Stimulated activated naive CD8-positive, alpha-beta T cell treated with anti-CD3 and anti-CD28 coated beads, Interleukin-15, Interleukin-2, amounts not matched to agents 100 ng/mL and 50 ng/mL, for 24 hours (primary cell): Measurements from ENCODE around the gene DPP8.
"Not testable (repeated sequence)": the region's sequence is repeated elsewhere in the genome, so short reads cannot be mapped to it uniquely, and the experiment has no call there.

Source experiments
- H3K27ac Mint-ChIP-seq: one replicate; pipeline ENCODE4 v1.8.0; 2021; ENCODE audit warnings: mild to moderate bottlenecking, mixed read lengths
- H3K27me3 Mint-ChIP-seq: one replicate; pipeline ENCODE4 v1.8.0; 2021; ENCODE audit warnings: mixed read lengths
- H3K36me3 Mint-ChIP-seq: one replicate; pipeline ENCODE4 v1.8.0; 2021; ENCODE audit warnings: low read depth, mixed read lengths
- H3K4me1 Mint-ChIP-seq: one replicate; pipeline ENCODE4 v1.8.0; 2021; ENCODE audit warnings: low read depth, mixed read lengths
- H3K4me3 Mint-ChIP-seq: one replicate; pipeline ENCODE4 v1.8.0; 2021; ENCODE audit warnings: mild to moderate bottlenecking, mixed read lengths
- H3K9me3 Mint-ChIP-seq: one replicate; pipeline ENCODE4 v1.8.0; 2021; ENCODE audit warnings: mixed read lengths

DPP8 gene

GRCh38 chr15:65409036-65409631 lies 108.4 kb downstream of the DPP8 start:
- Mint-ChIP-seq H3K4me3 (no peak overlapping the region), H3K36me3 (no peaks in the 10 kb centered on the region)

GRCh38 chr15:65408324-65409035 lies 109.0 kb downstream of the DPP8 start:
- Mint-ChIP-seq H3K27ac (no peak overlapping the region), H3K27me3 (peaks cover 23% of the 10 kb centered on the region), H3K4me3 (no peak overlapping the region), H3K36me3 (no peaks in the 10 kb centered on the region), H3K4me1 (peaks cover 10% of the 10 kb centered on the region), H3K9me3 (no peaks in the 10 kb centered on the region)

More at GRCh38 chr15:65409036-65409631, 108.4 kb downstream of the DPP8 start:
- Mint-ChIP-seq H3K4me1 (peaks cover 10% of the 10 kb centered on the region), H3K27me3 (peaks cover 18% of the 10 kb centered on the region), H3K27ac (no peak overlapping the region), H3K9me3 (no peaks in the 10 kb centered on the region)

- Mint-ChIP-seq H3K27ac (no peak overlapping the region), H3K27me3 (peaks cover 29% of the 10 kb centered on the region), H3K4me1 (peaks cover 10% of the 10 kb centered on the region), H3K9me3 (no peaks in the 10 kb centered on the region), H3K36me3 (no peaks in the 10 kb centered on the region), H3K4me3 (no peak overlapping the region)
Measured at GRCh38 chr15:65406424-65407000, 111.0 kb downstream of the DPP8 start.

- Mint-ChIP-seq H3K4me3 (no peak overlapping the region), H3K36me3 (no peaks in the 10 kb centered on the region), H3K9me3 (no peaks in the 10 kb centered on the region), H3K4me1 (peaks cover 10% of the 10 kb centered on the region), H3K27ac (no peak overlapping the region), H3K27me3 (peaks cover 30% of the 10 kb centered on the region)
Measured at GRCh38 chr15:65405791-65406423, 111.6 kb downstream of the DPP8 start.

- Mint-ChIP-seq H3K4me3 (no peak overlapping the region), H3K27me3 (peaks cover 29% of the 10 kb centered on the region), H3K27ac (no peak overlapping the region), H3K36me3 (no peaks in the 10 kb centered on the region), H3K9me3 (no peaks in the 10 kb centered on the region), H3K4me1 (peaks cover 7% of the 10 kb centered on the region)
Measured at GRCh38 chr15:65404186-65404872, 113.2 kb downstream of the DPP8 start.

- Mint-ChIP-seq H3K36me3 (no peaks in the 10 kb centered on the region), H3K27ac (no peak overlapping the region), H3K27me3 (peaks cover 27% of the 10 kb centered on the region)
Measured at GRCh38 chr15:65402961-65403360, 114.5 kb downstream of the DPP8 start.

GRCh38 chr15:65401611-65402240 lies 115.8 kb downstream of the DPP8 start:
- Mint-ChIP-seq H3K36me3 (no peaks in the 10 kb centered on the region), H3K9me3 (no peaks in the 10 kb centered on the region), H3K4me3 (no peak overlapping the region), H3K27ac (no peak overlapping the region), H3K4me1 (no peaks in the 10 kb centered on the region), H3K27me3 (peaks cover 39% of the 10 kb centered on the region)

More at GRCh38 chr15:65402961-65403360, 114.5 kb downstream of the DPP8 start:
- no peaks in the 10 kb centered on the region for H3K9me3 Mint-ChIP-seq
- no peaks in the 10 kb centered on the region for H3K4me1 Mint-ChIP-seq
- no peak overlapping the region for H3K4me3 Mint-ChIP-seq

- no peaks in the 10 kb centered on the region for H3K9me3 Mint-ChIP-seq
- no peak overlapping the region for H3K27ac Mint-ChIP-seq
- H3K4me1 Mint-ChIP-seq = no peaks in the 10 kb centered on the region
- no peak overlapping the region for H3K4me3 Mint-ChIP-seq
- no peaks in the 10 kb centered on the region for H3K36me3 Mint-ChIP-seq
- H3K27me3 Mint-ChIP-seq = peaks cover 47% of the 10 kb centered on the region
Measured at GRCh38 chr15:65400760-65401610, 116.5 kb downstream of the DPP8 start.

GRCh38 chr15:65399997-65400396 lies 117.5 kb downstream of the DPP8 start:
- no peak overlapping the region for H3K4me3 Mint-ChIP-seq
- H3K36me3 Mint-ChIP-seq = no peaks in the 10 kb centered on the region
- H3K4me1 Mint-ChIP-seq = no peaks in the 10 kb centered on the region
- no peak overlapping the region for H3K27ac Mint-ChIP-seq
- H3K9me3 Mint-ChIP-seq = no peaks in the 10 kb centered on the region
- H3K27me3 Mint-ChIP-seq = peaks cover 50% of the 10 kb centered on the region

GRCh38 chr15:65399001-65399706 lies 118.3 kb downstream of the DPP8 start:
- no peaks in the 10 kb centered on the region for H3K36me3 Mint-ChIP-seq
- no peak overlapping the region for H3K4me3 Mint-ChIP-seq
- H3K9me3 Mint-ChIP-seq = no peaks in the 10 kb centered on the region
- no peaks in the 10 kb centered on the region for H3K4me1 Mint-ChIP-seq
- H3K27ac Mint-ChIP-seq = no peak overlapping the region
- H3K27me3 Mint-ChIP-seq = peaks cover 59% of the 10 kb centered on the region

- peaks cover 61% of the 10 kb centered on the region for H3K27me3 Mint-ChIP-seq
- H3K9me3 Mint-ChIP-seq, H3K4me1 Mint-ChIP-seq, H3K27ac Mint-ChIP-seq, H3K4me3 Mint-ChIP-seq, H3K36me3 Mint-ChIP-seq: not testable (repeated sequence)
Measured at GRCh38 chr15:65398486-65398885, 119.0 kb downstream of the DPP8 start.

GRCh38 chr15:65396965-65397317 lies 120.5 kb downstream of the DPP8 start:
- Mint-ChIP-seq H3K27me3 (peaks cover 55% of the 10 kb centered on the region), H3K9me3 (no peaks in the 10 kb centered on the region), H3K36me3 (no peaks in the 10 kb centered on the region), H3K4me3 (no peak overlapping the region), H3K27ac (no peak overlapping the region), H3K4me1 (no peaks in the 10 kb centered on the region)

GRCh38 chr15:65396283-65396964 lies 121.1 kb downstream of the DPP8 start:
- Mint-ChIP-seq H3K36me3 (no peaks in the 10 kb centered on the region), H3K27ac (no peak overlapping the region), H3K4me1 (no peaks in the 10 kb centered on the region), H3K9me3 (no peaks in the 10 kb centered on the region), H3K4me3 (no peak overlapping the region), H3K27me3 (peaks cover 55% of the 10 kb centered on the region)
